AG09309 (cell line): ENCODE data around the gene PARD3.

Experiments used
- DNase-seq: peaks from one replicate; pipeline ENCODE4 v3.0.0-alpha.2; 2010; ENCODE audit warnings: low read depth
- H3K4me3 ChIP-seq: 2 replicates; pipeline ENCODE4 v1.5.1; 2011; ENCODE audit warnings: mild to moderate bottlenecking, low read depth, low read length, moderate library complexity; ENCODE audit not compliant: control insufficient read depth
- TF ChIP-seq, protein P1 (sequence below): IDR thresholded peaks from 2 replicates; pipeline ENCODE4 v1.5.1; 2011; ENCODE audit warnings: mild to moderate bottlenecking, low read depth, low read length, inconsistent platforms; ENCODE audit not compliant: insufficient read depth, control insufficient read depth; ENCODE audit errors: missing control alignments

PARD3 gene

DNA sequence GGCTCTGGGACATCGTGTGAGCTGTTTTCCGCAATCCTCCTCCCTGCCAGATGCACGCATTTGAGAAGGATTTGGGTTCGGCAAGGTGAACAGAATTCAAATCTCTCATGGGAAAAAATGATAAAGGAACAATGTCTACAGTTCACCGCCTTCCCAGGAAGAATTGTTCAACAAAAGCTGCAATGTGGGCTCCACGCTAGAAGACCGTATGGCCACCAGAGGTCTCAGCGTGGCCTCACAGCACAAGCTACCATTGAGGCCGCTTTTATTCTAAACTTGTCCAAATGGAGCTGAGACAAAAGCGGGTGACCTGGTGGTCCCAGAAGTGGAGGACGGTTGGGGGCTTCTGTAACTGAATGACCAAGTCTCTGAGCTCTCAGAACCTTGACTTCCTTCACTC lies 733.1 kb downstream of the PARD3 start:
- no peak for DNase-seq
- no peak overlapping the region for H3K4me3 ChIP-seq
- TF ChIP-seq, protein P1, sequence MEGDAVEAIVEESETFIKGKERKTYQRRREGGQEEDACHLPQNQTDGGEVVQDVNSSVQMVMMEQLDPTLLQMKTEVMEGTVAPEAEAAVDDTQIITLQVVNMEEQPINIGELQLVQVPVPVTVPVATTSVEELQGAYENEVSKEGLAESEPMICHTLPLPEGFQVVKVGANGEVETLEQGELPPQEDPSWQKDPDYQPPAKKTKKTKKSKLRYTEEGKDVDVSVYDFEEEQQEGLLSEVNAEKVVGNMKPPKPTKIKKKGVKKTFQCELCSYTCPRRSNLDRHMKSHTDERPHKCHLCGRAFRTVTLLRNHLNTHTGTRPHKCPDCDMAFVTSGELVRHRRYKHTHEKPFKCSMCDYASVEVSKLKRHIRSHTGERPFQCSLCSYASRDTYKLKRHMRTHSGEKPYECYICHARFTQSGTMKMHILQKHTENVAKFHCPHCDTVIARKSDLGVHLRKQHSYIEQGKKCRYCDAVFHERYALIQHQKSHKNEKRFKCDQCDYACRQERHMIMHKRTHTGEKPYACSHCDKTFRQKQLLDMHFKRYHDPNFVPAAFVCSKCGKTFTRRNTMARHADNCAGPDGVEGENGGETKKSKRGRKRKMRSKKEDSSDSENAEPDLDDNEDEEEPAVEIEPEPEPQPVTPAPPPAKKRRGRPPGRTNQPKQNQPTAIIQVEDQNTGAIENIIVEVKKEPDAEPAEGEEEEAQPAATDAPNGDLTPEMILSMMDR, result peak; percentile 18

DNA sequence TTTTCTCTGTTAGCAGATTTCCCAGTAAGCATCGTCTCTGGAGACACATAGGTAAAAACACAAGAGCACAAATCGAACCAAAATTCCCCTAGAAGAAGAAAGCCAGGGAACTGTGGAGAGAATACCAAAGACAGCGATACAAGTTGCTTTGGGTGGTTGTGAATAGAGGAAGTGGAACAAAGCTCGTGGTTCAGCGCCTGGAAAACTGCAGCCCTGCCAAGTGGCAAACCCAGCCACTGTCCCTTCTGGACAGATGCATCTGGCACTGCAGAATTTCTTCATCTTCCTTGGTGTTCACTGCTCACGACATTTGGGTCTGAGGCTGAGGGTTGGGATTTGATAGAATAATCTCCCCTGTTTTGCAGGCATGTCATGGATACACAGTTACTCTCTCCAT lies 733.8 kb downstream of the PARD3 start:
- H3K4me3 ChIP-seq, result no peak overlapping the region
- DNase-seq, result no peak
- TF ChIP-seq, protein P1, result no peak

DNA sequence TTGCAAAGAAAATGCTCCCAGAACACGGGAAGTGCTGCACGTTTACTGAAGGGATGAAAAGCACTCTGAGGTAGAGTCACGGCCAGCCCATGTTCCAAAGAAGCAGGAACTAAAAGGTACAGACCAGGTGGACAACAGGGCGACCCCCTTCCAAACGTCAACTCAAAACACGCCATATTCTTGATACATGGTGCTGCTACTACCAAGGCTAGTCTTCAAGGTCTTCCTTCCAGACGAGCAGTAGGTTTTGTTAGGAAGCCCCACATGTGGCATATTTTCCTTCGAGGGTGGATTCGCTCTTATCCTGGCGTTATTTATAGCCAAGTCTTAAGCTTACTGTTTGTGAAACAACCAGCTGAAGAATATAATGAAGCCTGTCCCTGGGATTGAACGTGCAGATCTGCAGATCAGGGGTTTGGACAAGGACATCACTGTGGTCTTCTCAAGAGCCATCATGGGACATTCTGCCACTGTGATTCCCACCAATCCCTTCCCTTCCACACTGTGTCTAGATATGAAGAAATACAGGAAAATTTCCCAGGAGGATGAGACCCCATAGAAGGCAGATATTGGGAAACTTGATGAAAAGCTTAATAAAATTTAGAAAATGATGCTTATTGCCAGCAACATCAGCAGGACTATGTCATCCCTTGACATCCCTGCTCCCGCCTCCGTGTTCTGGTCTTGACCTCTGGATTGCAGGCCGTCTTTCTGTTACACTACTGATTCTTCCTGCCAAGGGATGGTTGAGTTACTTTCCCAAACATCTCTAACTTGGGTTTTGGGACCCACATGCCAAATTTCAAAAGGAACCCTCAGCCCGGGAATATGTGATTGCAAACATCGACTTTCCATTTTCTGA lies 734.4 kb downstream of the PARD3 start:
- H3K4me3 ChIP-seq, result no peak overlapping the region
- TF ChIP-seq, protein P1, result no peak
- no peak for DNase-seq

DNA sequence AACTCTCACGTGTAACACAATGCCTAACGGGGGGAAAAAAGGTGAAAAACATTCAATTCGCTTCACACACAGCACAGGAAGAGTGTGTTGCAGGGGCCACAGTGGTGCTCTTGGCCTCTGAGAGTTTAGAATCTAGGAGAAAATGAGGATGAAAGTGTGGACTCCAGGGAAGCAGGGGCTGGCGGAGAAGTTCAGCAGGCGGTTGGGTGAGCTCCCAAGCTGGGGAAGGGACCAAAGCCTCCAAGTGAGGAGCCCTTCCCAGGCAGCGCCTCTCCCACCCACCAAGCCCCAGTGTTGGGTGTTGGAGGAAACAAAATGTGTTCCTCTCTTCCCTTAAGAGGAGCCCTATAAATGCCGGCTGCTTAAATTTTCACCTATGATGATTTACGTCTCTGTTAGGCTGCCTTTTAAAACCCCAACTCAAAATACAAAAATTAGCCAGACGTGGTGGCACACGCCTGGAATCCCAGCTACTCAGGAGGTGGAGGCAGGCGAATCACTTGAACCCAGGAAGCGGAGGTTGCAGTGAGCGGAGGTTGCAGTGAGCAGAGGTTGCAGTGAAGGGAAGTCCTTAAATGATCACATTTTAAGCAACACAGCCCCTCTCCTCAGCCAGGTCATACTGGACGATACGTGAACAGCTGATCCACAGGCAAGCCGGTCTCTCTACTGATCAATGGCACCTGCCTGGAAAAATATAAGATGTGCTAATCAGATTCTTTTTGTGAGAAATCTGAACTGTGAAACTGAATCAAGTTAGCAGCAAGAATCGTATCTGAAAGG lies 735.2 kb downstream of the PARD3 start:
- no peak overlapping the region for H3K4me3 ChIP-seq
- no peak for DNase-seq
- TF ChIP-seq, protein P1, result no peak

DNA sequence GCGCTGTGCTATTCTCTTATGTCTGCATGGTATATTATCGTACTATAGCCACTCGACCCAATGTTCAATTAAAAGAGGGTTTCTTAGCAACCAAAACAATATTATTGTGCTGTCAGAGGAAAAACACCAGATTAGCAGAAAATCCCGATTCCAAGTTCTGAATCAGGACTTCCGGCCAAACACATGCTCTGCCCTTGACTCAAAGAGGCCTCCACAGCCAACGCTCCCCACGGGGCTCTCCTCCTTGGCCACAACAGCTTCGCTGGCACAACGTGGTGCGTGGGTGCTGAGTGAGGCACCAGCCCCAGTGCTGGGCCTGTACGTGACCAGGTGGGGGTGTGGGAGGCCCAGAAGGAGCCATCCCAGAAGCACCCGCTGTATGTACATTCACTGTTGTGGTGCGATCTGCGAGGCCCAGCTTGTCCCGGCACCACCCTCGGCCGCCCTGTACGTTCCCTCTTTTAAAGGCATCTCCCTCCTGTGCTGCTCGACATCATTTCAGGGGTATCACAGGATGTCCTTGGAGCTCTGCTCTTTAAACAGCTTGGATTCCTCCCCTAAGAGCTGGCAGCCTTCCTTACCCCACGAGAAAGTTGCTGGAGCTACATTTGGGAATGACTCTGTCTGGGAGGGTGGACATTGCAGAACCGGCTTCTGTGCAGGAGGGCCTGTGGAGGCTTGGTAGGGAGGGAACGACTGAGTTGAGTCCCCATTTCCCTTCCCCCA lies 736.2 kb downstream of the PARD3 start:
- no peak overlapping the region for H3K4me3 ChIP-seq
- DNase-seq, result peak; percentile 7
- TF ChIP-seq, protein P1, result no peak

DNA sequence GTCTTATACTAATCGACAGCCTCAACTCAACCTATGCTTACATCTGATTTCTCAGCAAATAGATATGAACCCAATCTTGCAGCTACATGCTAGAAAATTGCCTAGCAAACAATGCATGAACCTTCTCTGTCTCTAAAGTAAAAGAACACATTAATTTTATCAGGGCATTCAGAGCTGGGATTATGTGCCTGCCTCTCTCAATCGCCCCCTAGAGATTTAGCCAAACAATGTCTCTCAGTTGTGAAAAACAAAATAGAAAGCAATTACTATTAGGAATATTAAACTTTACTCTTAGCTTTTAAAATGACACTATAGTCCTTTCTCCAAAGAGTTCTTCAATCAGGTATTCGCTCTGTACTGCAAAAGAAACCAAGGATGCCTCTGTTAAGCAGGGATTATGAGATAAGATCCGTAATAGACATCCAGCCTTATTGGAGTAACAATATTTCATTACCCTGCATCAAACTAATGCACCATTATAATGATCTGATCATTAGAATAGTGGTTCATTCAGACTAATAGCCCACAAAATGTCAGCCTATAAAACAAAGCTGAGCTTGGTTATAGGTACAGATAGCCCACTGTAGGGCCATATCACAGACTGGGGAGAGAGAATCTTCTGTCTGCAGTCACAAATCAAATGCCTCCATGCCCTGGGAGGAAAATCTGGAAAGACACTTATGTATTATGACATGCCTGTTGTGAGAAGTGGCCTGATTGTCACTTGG lies 736.9 kb downstream of the PARD3 start:
- DNase-seq, result no peak
- H3K4me3 ChIP-seq, result no peak overlapping the region
- TF ChIP-seq, protein P1, result peak; percentile 29
